Fibroblast of mammary gland (primary cell): ENCODE measurements around the gene RAC3.

Source experiments
- DNase-seq: peaks from one replicate; pipeline ENCODE4 v3.0.0-alpha.2; 2010; ENCODE audit warnings: low read depth
- H3K4me3 ChIP-seq: 2 replicates; pipeline ENCODE4 v1.5.1; 2011; ENCODE audit warnings: low read depth, mild to moderate bottlenecking, low read length, moderate library complexity; ENCODE audit not compliant: control insufficient read depth
- TF ChIP-seq, protein P1 (sequence below): conservative IDR thresholded peaks from 2 replicates; pipeline ENCODE4 v1.5.1; 2011; ENCODE audit warnings: low read depth, low read length, inconsistent platforms; ENCODE audit not compliant: control insufficient read depth, insufficient read depth

RAC3 gene

DNA sequence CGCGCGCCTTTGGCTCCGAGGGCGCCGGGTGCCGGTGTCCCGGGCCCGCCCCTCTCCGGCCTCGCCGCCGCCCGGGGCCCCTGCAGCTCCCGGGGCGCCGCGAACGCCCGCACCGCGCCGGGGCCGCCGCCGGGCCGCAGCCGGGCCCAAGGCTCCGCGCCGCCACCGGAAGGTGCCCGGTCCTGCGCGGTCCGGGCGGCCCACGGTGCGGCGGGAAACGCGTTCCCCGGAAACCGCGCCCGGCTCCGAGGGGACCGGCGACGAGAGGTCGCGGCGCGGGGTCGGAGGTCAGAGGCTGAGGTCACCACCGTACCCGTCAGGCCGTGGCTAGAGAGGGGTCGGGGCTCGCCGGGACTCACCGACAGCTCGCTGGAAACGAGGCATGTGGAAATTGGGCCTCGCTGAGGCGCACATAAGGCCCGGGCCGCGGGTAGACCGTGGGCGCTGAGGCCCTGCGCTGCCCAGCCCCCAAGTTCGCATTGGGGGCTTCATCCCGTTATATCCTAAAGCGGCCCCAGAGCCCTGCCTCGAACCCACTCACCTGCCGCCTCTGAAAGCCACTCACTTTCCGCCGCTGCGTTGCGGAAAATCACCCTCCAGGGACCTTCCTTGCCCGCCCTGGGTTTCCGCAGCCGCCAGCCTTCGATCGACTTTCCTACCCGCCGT, 34.3 kb downstream of the RAC3 start, which contains the start of gene DUS1L:
Gene DUS1L (minus strand): TSS at position 167 of the 666 bp plus-strand sequence. CDS start 745 bp downstream, outside the sequence.
- TF ChIP-seq, protein P1, sequence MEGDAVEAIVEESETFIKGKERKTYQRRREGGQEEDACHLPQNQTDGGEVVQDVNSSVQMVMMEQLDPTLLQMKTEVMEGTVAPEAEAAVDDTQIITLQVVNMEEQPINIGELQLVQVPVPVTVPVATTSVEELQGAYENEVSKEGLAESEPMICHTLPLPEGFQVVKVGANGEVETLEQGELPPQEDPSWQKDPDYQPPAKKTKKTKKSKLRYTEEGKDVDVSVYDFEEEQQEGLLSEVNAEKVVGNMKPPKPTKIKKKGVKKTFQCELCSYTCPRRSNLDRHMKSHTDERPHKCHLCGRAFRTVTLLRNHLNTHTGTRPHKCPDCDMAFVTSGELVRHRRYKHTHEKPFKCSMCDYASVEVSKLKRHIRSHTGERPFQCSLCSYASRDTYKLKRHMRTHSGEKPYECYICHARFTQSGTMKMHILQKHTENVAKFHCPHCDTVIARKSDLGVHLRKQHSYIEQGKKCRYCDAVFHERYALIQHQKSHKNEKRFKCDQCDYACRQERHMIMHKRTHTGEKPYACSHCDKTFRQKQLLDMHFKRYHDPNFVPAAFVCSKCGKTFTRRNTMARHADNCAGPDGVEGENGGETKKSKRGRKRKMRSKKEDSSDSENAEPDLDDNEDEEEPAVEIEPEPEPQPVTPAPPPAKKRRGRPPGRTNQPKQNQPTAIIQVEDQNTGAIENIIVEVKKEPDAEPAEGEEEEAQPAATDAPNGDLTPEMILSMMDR = no peak
- peak; percentile 35 for DNase-seq
- H3K4me3 ChIP-seq = peak within 1 kb of the TSS; percentile 70

DNA sequence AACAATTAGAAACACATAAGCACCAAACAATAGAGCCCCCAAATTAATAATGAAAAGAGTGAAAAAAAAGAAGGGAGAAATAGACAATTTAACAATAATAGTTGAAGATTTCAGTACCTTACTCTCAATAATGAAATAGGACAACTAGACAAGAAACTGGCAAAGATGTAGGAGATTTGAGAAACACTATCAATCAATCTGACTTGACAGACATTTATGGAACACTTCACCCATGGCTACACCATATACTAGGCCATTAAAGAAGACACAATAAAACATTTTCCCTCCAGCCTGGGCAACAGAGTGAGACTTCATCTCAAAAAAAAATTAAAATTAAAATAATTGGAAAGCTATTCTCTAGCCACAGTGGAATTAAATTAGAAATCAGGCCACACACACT, 39.1 kb downstream of the RAC3 start:
- DNase-seq = no peak
- H3K4me3 ChIP-seq = no peak overlapping the region
- TF ChIP-seq, protein P1 = no peak

DNA sequence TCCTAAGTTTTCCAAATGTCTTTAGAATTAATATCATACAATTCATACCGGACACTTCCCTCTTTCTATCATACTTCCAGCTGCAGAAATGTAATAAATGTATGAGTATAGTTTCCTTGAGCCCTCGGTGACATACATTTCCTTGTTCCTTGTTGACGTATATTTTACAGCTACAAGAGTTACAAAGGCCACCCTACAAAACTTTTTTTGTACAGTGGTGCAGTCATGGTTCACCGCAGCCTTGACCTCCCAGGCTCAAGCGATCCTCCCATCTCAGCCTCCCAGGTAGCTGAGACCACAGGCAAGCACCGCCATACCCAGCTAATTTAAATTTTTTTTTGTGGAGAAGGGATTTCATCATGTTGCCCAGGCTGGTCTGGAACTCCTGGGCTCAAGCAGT, 41.3 kb downstream of the RAC3 start:
- DNase-seq = no peak
- TF ChIP-seq, protein P1 = no peak
- no peak overlapping the region for H3K4me3 ChIP-seq

DNA sequence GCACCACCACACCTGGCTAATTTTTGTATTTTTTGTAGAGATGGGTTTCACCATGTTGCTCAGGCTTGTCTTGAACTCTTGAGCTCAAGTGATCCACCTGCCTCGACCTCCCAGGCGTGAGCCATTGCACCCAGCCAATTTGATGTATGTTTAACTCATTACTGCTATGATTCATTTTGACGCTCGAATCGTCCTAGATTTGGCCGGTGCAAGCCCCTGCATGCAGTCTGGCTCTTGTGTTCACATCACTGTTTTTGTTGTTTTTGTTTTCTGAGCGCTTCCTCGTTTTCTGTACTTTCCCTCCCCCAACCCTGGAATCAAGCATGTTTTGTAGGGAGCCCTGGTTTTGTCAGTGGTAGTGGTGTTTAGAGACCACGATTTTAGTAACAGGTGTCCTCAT, 42.0 kb downstream of the RAC3 start:
- TF ChIP-seq, protein P1 = no peak
- H3K4me3 ChIP-seq = no peak overlapping the region
- DNase-seq = no peak

DNA sequence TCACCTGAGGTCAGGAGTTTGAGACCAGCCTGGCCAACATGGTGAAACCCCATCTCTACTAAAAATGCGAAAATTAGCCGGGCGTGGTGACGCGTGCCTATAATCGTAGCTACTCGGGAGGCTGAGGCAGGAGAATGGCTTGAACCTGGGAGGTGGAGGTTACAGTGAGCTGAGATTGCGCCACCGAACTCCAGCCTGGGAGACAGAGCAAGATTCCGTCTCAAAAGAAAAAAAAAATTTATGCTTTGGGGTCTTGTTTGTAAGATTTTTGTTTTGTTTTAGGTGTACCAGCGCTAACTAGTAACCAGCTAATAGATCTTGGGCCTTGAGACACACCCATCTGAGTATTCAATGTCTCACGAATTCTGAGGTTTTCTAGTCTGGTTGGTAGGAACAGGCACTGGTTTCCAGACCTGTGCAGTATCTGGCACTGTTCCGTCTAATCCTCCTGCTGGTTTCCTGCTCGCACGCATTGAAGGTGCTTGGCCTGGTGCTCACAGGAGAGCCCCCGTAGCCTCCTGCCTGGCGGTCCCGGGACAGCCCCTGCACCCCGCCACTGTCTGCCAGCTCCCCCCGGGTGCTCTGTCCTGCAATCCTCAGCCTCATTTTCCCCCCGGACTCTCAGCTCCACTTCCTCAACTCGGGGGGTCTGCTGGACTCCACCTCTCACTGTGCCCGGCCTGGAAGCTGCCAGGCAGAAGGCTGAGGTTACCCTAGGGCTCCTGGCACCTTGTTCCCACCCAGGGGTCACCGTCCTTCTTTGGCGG, 44.7 kb downstream of the RAC3 start:
- TF ChIP-seq, protein P1 = no peak
- peak; percentile 35 for DNase-seq
- no peak overlapping the region for H3K4me3 ChIP-seq

DNA sequence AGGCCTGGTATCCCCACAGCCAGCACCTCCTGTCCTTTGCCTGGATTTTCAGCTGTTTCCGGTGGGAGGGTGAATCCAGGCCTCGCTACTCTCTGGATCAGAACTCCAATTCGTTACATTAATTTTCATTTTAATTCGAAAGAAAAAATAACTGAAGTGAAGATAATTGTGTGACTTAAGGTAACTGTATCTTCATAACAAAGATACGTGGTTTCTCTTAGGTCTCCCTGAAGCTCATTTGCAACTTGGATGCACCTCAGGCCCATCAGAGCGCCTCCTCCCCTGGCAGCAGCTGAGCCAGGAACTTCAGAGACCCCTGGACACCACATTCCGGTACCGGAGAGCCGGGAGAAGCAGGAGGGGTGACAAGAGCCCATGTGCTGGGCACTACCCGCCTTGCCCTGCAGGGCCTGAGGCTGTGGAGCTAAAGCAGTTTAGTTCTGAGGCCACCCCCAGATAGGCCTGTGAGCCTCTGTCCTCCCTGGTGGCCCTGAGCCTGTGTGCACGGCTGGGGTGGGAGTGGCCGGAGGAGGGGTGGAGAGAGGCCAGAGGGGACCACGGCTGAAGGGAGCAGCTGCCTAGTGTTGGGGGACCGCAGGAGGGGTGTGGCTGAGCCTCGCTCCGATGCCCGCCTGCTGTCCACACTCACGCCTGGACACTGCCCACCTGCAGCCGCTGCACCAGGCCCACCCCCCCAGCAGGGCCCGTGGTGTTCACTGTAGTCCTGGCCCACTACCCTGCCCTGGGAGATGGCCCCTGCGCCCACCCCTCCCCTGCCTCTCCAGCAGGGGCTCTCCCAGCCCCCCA, 45.5 kb downstream of the RAC3 start:
- H3K4me3 ChIP-seq = no peak overlapping the region
- TF ChIP-seq, protein P1 = no peak
- DNase-seq = no peak
